NB4 (cell line): ENCODE measurements around the gene TBC1D4.

ENCODE experiments used
- CTCF ChIP-seq: IDR thresholded peaks from one replicate; pipeline ENCODE4 v1.5.1; 2012; ENCODE audit warnings: low read depth, low read length
- MAX ChIP-seq: IDR thresholded peaks from 2 replicates; pipeline ENCODE4 v1.6.1; 2011; ENCODE audit warnings: low read depth, low read length
- MYC ChIP-seq: IDR thresholded peaks from 2 replicates; pipeline ENCODE4 v1.6.1; 2011; ENCODE audit warnings: low read depth, low read length
- POLR2A ChIP-seq: IDR thresholded peaks from 2 replicates; pipeline ENCODE4 v1.6.1; 2011; ENCODE audit warnings: mild to moderate bottlenecking; ENCODE audit not compliant: insufficient read length; ENCODE audit errors: extremely low read depth

- TF ChIP-seq CTCF: no peak
- no peak for TF ChIP-seq POLR2A
- no peak for TF ChIP-seq MAX
- no peak for TF ChIP-seq MYC
Measured at GRCh38 chr13:75264611-75265010, 217.4 kb downstream of the TBC1D4 start.
